Measurements from ENCODE around the gene CLCN4. TPM values are rescaled to one million over a fixed set of nuclear protein-coding genes. Genes with fewer than 3 reads are reported as not detected.

The CLCN4 gene
- polyA plus RNA-seq, 3 donors, result 0.27 to 1.9 (median 1.3) TPM

DNA sequence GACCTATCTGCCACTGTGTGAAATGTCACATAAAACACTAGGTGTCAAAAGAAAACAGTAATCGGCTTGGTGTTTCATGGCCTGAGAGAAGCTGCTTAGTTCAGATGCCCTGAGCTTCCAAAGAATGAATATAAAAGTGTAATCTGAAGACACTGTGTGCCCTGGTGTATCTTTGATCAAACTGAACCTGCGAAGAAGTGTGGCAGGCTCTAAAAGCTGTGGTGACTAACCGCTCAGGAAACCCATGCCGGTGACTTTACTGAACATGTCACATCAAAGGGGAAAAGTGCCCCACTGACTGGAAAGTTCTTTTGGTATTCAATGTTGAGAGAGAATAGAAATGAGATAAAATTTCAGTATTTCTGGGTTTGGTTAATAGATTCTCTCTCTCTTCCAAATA lies 89.1 kb downstream of the CLCN4 start:
- no peak for DNase-seq
- Histone ChIP-seq H3K9ac (ENCODE audit: insufficient read depth, low read length, poor library complexity, severe bottlenecking) (no peak overlapping the region), H3K27ac (ENCODE audit: low read depth in 1 of 2, low read length in 2 of 2) (no peak overlapping the region), H4K20me1 (ENCODE audit: insufficient read depth, low read length) (no peaks in the 10 kb centered on the region), H3K27me3 (ENCODE audit: control insufficient read depth in 2 of 2, insufficient read depth in 2 of 2, low read length in 2 of 2) (no peaks in the 10 kb centered on the region), H3K36me3 (replicated peaks in 1 of 2; ENCODE audit: control insufficient read depth in 1 of 2, insufficient read depth in 2 of 2, low read length in 2 of 2) (no peaks in the 10 kb centered on the region), H3K4me2 (replicated peaks; ENCODE audit: extremely low read depth, low read length, poor library complexity, severe bottlenecking) (no peak overlapping the region), H3K4me3 (replicated peaks in 1 of 3; ENCODE audit: low read depth in 2 of 3, low read length in 3 of 3) (no peak overlapping the region), H3K4me1 (ENCODE audit: control insufficient read depth in 1 of 2, insufficient read depth in 2 of 2, low read length in 2 of 2) (no peaks in the 10 kb centered on the region), H3K79me2 (ENCODE audit: insufficient read depth, low read length) (no peaks in the 10 kb centered on the region), H3K9me3 (replicated peaks in 1 of 2; ENCODE audit: control insufficient read depth in 1 of 2, insufficient read depth in 1 of 2, low read length in 2 of 2) (no peaks in the 10 kb centered on the region), H2AFZ (ENCODE audit: insufficient read depth, low read depth, low read length, poor library complexity, severe bottlenecking) (no peak overlapping the region)
- TF ChIP-seq, protein P1, sequence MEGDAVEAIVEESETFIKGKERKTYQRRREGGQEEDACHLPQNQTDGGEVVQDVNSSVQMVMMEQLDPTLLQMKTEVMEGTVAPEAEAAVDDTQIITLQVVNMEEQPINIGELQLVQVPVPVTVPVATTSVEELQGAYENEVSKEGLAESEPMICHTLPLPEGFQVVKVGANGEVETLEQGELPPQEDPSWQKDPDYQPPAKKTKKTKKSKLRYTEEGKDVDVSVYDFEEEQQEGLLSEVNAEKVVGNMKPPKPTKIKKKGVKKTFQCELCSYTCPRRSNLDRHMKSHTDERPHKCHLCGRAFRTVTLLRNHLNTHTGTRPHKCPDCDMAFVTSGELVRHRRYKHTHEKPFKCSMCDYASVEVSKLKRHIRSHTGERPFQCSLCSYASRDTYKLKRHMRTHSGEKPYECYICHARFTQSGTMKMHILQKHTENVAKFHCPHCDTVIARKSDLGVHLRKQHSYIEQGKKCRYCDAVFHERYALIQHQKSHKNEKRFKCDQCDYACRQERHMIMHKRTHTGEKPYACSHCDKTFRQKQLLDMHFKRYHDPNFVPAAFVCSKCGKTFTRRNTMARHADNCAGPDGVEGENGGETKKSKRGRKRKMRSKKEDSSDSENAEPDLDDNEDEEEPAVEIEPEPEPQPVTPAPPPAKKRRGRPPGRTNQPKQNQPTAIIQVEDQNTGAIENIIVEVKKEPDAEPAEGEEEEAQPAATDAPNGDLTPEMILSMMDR (IDR thresholded peaks at IDR 0.05), result no peak
- Mint-ChIP-seq H3K36me3 (no peaks in the 10 kb centered on the region), H3K4me3 (no peak overlapping the region), H3K4me1 (no peaks in the 10 kb centered on the region), H3K27me3 (ENCODE audit: low read depth in 3 of 3) (peaks cover 0 to 7% (median 0%) of the 10 kb centered on the region in 3 donors), H3K9me3 (peaks cover 0 to 2% (median 0%) of the 10 kb centered on the region in 7 donors), H3K27ac (no peak overlapping the region)
- intact Hi-C loops (cut with micrococcal nuclease), result loop anchor here in 1 of 2 donors (5.0 kb wide), 1 partner anchor 419 kb away; no protein-coding TSS in a partner anchor
- 78% methylated on average over 1 of the region's 4 CpGs for WGBS (ENCODE audit: insufficient coverage)

DNA sequence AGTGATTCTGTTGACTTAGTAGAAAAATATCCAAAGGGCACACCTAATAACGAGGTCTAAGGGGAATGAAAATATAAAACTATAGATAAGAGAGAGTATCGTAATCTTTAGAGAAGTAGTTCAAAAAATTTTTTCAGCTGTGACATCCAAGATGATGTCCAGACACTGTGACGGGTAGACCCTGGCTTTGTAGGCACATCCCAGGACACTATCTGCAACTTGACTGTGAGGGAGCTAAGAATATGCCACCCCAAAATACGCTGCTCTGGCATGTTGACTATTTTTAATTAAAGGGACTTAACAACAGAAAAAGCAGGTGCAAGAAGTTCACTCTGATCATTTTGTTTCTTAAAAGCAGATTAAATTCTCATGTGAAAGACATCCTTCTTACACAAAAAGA lies 89.5 kb downstream of the CLCN4 start:
- H3K9me3 Mint-ChIP-seq, result peaks cover 0 to 2% (median 0%) of the 10 kb centered on the region in 7 donors
- H3K27ac Mint-ChIP-seq, result no peak overlapping the region
- intact Hi-C loops (cut with micrococcal nuclease), result loop anchor here in 1 of 2 donors (5.0 kb wide), 1 partner anchor 419 kb away; no protein-coding TSS in a partner anchor
- Histone ChIP-seq H3K27ac (ENCODE audit: low read depth in 1 of 2, low read length in 2 of 2) (no peak overlapping the region), H3K79me2 (ENCODE audit: insufficient read depth, low read length) (no peaks in the 10 kb centered on the region), H3K36me3 (replicated peaks in 1 of 2; ENCODE audit: control insufficient read depth in 1 of 2, insufficient read depth in 2 of 2, low read length in 2 of 2) (no peaks in the 10 kb centered on the region), H3K27me3 (ENCODE audit: control insufficient read depth in 2 of 2, insufficient read depth in 2 of 2, low read length in 2 of 2) (no peaks in the 10 kb centered on the region), H3K9ac (ENCODE audit: insufficient read depth, low read length, poor library complexity, severe bottlenecking) (no peak overlapping the region), H3K4me1 (ENCODE audit: control insufficient read depth in 1 of 2, insufficient read depth in 2 of 2, low read length in 2 of 2) (no peaks in the 10 kb centered on the region), H3K4me3 (replicated peaks in 1 of 3; ENCODE audit: low read depth in 2 of 3, low read length in 3 of 3) (no peak overlapping the region), H2AFZ (ENCODE audit: insufficient read depth, low read depth, low read length, poor library complexity, severe bottlenecking) (no peak overlapping the region), H3K9me3 (replicated peaks in 1 of 2; ENCODE audit: control insufficient read depth in 1 of 2, insufficient read depth in 1 of 2, low read length in 2 of 2) (no peaks in the 10 kb centered on the region), H3K4me2 (replicated peaks; ENCODE audit: extremely low read depth, low read length, poor library complexity, severe bottlenecking) (no peak overlapping the region), H4K20me1 (ENCODE audit: insufficient read depth, low read length) (no peaks in the 10 kb centered on the region)
- no peaks in the 10 kb centered on the region for H3K36me3 Mint-ChIP-seq
- no peaks in the 10 kb centered on the region for H3K4me1 Mint-ChIP-seq
- H3K27me3 Mint-ChIP-seq (ENCODE audit: low read depth in 3 of 3), result peaks cover 0 to 6% (median 0%) of the 10 kb centered on the region in 3 donors
- DNase-seq, result no peak
- no peak overlapping the region for H3K4me3 Mint-ChIP-seq
- TF ChIP-seq, protein P1 (IDR thresholded peaks at IDR 0.05), result no peak
- no CpG with 5 or more reads among the region's 4 CpGs for WGBS (ENCODE audit: insufficient coverage)
